Gastroesophageal sphincter (tissue), 4 donors: ENCODE measurements around the gene CLDN5. TPM values are rescaled to one million over a fixed set of nuclear protein-coding genes. Genes with fewer than 3 reads are reported as not detected.

ENCODE experiments used
- ATAC-seq: fragments of 150-250 bp; one replicate; pipeline ENCODE4 v1.9.1; 2016; ENCODE audit warnings: mild to moderate bottlenecking, moderate library complexity
- H3K27ac ChIP-seq, 4 donors: fragments of 200-600 bp; sonication (generic) in 3 of 4; 1 replicate in 3 of 4; 2 replicates in 1 of 4; pipeline ENCODE4 v1.5.1; 2016 to 2019
- H3K27me3 ChIP-seq: fragments of 200-600 bp; sonication (generic); one replicate; pipeline ENCODE4 v1.5.1; 2019
- H3K36me3 ChIP-seq, 2 donors: fragments of 200-600 bp; sonication (generic); one replicate each; pipeline ENCODE4 v1.5.1; 2019; ENCODE audit warnings: control low read depth in 1 of 2
- H3K4me1 ChIP-seq, 3 donors: fragments of 200-600 bp; sonication (generic); 1 replicate in 2 of 3; 2 replicates in 1 of 3; pipeline ENCODE4 v1.5.1; 2016 to 2019; ENCODE audit warnings: control low read depth in 2 of 3
- H3K4me3 ChIP-seq, 2 donors: fragments of 200-600 bp; sonication (generic); one replicate each; pipeline ENCODE4 v1.5.1; 2019; ENCODE audit warnings: mild to moderate bottlenecking in 1 of 2, moderate library complexity in 1 of 2
- H3K9me3 ChIP-seq, 3 donors: fragments of 200-600 bp; sonication (generic); one replicate each; pipeline ENCODE4 v1.5.1; 2017 to 2019; ENCODE audit warnings: control low read depth in 2 of 3
- CTCF ChIP-seq, 4 experiments: fragments of 200-600 bp in 2 of 4; fragments of 450-650 bp in 2 of 4; sonication (generic) in 1 of 4; IDR thresholded peaks; one replicate each; pipeline ENCODE4 v1.5.1; 2017 to 2019; ENCODE audit warnings: antibody characterized with exemption in 4 of 4, mild to moderate bottlenecking in 2 of 4, moderate library complexity in 2 of 4
- EP300 ChIP-seq: sonication (generic); formaldehyde crosslinking; IDR thresholded peaks from one replicate; pipeline ENCODE4 v1.6.1; 2017; ENCODE audit warnings: antibody characterized with exemption, mild to moderate bottlenecking
- POLR2A ChIP-seq, 2 donors: fragments of 450-650 bp; IDR thresholded peaks; one replicate each; pipeline ENCODE4 v1.6.1; 2017; ENCODE audit warnings: antibody characterized with exemption in 2 of 2, mild to moderate bottlenecking in 2 of 2, moderate library complexity in 1 of 2
- POLR2AphosphoS5 ChIP-seq: sonication (generic); formaldehyde crosslinking; IDR thresholded peaks from one replicate; pipeline ENCODE4 v1.6.1; 2017; ENCODE audit warnings: antibody characterized with exemption
- WGBS, 2 donors: methylation state at CpG; one replicate each; pipeline ENCODE4 v1.1.5; 2018; ENCODE audit warnings: low coverage in 1 of 2; 5-methylcytosine and 5-hydroxymethylcytosine counted together
- total RNA-seq, 4 donors: library from RNA; depleted of rRNA; stranded (reverse); fragments of >200 nt; gene quantifications; one replicate each; pipeline ENCODE4 v1.1.0, GENCODE V29; 2016

Gene CLDN5
- total RNA-seq, 4 donors from 2014 or later = 29.6 to 149 (median 93.3) TPM

- Histone ChIP-seq H3K4me3 (no peak overlapping the region), H3K9me3 (no peaks in the 10 kb centered on the region), H3K36me3 (no peaks in the 10 kb centered on the region), H3K27me3 (peaks cover 26% of the 10 kb centered on the region), H3K27ac (no peak overlapping the region), H3K4me1 (no peaks in the 10 kb centered on the region)
- ATAC-seq = no peak
- TF ChIP-seq POLR2AphosphoS5 = no peak
- TF ChIP-seq POLR2A (IDR thresholded peaks at IDR 0.05) = no peak
- no peak for TF ChIP-seq CTCF (IDR thresholded peaks at IDR 0.05)
- no peak for TF ChIP-seq EP300
These were observed 16.2 kb upstream of the CLDN5 start for GRCh38 chr22:19540394-19540793.

- Histone ChIP-seq H3K9me3 (no peaks in the 10 kb centered on the region), H3K27ac (no peak overlapping the region), H3K36me3 (no peaks in the 10 kb centered on the region), H3K4me3 (no peak overlapping the region), H3K27me3 (peaks cover 16% of the 10 kb centered on the region), H3K4me1 (no peaks in the 10 kb centered on the region)
- no peak for TF ChIP-seq POLR2AphosphoS5
- ATAC-seq = no peak
- 83% methylated on average over 5 of the region's 5 CpGs; no CpG with 5 or more reads in 1 of the 2 donors for WGBS, 2 donors
These were observed 13.8 kb upstream of the CLDN5 start for GRCh38 chr22:19537941-19538488.

- no peak for ATAC-seq
- no peak overlapping the region for H3K4me3 ChIP-seq
- no peak overlapping the region for H3K27ac ChIP-seq
- TF ChIP-seq EP300 (no peak), CTCF (IDR thresholded peaks at IDR 0.05) (no peak), POLR2A (IDR thresholded peaks at IDR 0.05) (no peak)
- WGBS, 2 donors = 85% methylated on average over 9 of the region's 9 CpGs; no CpG with 5 or more reads in 1 of the 2 donors
- H3K27me3 ChIP-seq = peaks cover 16% of the 10 kb centered on the region
- no peaks in the 10 kb centered on the region for H3K36me3 ChIP-seq
- H3K4me1 ChIP-seq = no peaks in the 10 kb centered on the region
- H3K9me3 ChIP-seq = no peaks in the 10 kb centered on the region
These were observed 12.4 kb upstream of the CLDN5 start for GRCh38 chr22:19536564-19536963.

- Histone ChIP-seq H3K4me1 (no peaks in the 10 kb centered on the region), H3K36me3 (no peaks in the 10 kb centered on the region), H3K4me3 (no peak overlapping the region), H3K27ac (no peak overlapping the region), H3K27me3 (peaks cover 25% of the 10 kb centered on the region), H3K9me3 (no peaks in the 10 kb centered on the region)
- no peak for TF ChIP-seq POLR2A (IDR thresholded peaks at IDR 0.05)
- TF ChIP-seq CTCF (IDR thresholded peaks at IDR 0.05) = no peak
- no peak for TF ChIP-seq POLR2AphosphoS5
- no peak for TF ChIP-seq EP300
- 20 to 34% methylated on average over 2 to 3 of the region's 3 CpGs for WGBS, 2 donors
- no peak for ATAC-seq
These were observed 10.8 kb upstream of the CLDN5 start for GRCh38 chr22:19535001-19535400.

GRCh38 chr22:19533857-19534256, 9.6 kb upstream of the CLDN5 start:
- ATAC-seq = no peak
- no peaks in the 10 kb centered on the region for H3K9me3 ChIP-seq
- peaks cover 29% of the 10 kb centered on the region for H3K27me3 ChIP-seq
- no peaks in the 10 kb centered on the region for H3K4me1 ChIP-seq
- no peak for TF ChIP-seq EP300
- no peak for TF ChIP-seq POLR2AphosphoS5
- no peak for TF ChIP-seq POLR2A (IDR thresholded peaks at IDR 0.05)
- TF ChIP-seq CTCF (IDR thresholded peaks at IDR 0.05) = no peak
- H3K36me3 ChIP-seq = no peaks in the 10 kb centered on the region
- H3K4me3 ChIP-seq = no peak overlapping the region
- H3K27ac ChIP-seq = no peak overlapping the region
